Activated CD8-positive, alpha-beta memory T cell treated with anti-CD3 and anti-CD28 coated beads for 24 hours (primary cell): ENCODE measurements around the gene SOX21.
A peak's percentile ranks its signal among the peaks of the same experiment; 100 is the strongest.

Experiments used
- DNase-seq: peaks from one replicate; pipeline ENCODE4 v3.0.0-alpha.2; 2020

Gene SOX21

DNA sequence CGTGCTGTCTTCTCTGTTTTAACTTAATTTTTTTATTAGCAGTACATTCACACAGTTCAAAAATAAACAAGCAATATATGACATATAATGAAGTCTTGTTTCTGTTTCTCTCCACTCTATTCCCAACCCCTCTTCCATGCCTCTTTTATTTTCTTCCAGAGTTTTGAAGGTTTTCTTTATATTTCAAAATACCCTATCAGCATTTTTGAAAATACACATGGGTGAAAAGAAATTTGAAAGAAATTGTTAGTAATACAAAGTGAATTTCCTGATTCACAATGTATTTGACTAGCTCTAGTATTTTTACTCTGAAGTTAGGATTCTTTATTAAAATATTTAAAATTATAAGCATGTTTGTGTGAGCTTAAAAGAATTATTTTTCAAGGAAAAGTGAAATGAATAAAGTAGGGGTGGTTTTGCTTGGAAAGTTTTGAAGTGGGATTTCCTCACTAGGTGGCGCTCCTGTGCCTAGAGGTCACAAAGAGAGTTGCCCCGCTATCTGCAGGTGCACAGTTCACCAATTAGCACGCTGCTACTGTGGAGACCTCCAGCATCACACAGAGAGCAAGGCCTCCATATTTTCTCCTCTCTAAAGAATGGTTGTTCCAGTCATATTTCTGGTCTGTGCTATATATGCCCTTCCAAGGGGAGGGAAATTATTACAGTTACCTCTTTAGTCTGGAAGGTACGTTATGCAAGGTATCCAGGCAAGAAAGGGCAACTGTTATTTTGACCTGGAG is 37.6 kb downstream of the SOX21 start:
- peak; percentile 73 for DNase-seq

GRCh38 chr13:94673851-94674250 is 38.5 kb downstream of the SOX21 start:
- no peak for DNase-seq

DNA sequence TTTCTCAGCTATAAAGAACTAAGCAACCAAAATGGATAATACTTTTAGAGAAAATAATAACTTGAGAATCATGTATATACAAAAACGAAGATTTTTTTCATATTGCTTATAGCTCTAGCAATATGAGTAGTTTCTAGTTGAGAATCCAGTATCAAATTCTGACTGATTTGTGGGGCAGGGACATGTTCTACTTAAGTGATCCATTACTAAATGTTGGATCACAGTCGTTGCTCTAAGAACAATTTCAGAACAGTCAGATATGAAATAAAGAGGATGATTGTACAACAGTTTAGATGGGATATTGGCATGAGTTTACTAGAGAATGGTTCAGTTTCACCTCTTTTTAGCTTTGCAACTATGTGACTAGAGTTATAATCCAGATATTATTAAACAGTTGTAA is 39.9 kb downstream of the SOX21 start:
- no peak for DNase-seq

GRCh38 chr13:94667190-94667589 is 45.2 kb downstream of the SOX21 start:
- no peak for DNase-seq

- DNase-seq: no peak
Measured at GRCh38 chr13:94666065-94666464, 46.3 kb downstream of the SOX21 start.

DNA sequence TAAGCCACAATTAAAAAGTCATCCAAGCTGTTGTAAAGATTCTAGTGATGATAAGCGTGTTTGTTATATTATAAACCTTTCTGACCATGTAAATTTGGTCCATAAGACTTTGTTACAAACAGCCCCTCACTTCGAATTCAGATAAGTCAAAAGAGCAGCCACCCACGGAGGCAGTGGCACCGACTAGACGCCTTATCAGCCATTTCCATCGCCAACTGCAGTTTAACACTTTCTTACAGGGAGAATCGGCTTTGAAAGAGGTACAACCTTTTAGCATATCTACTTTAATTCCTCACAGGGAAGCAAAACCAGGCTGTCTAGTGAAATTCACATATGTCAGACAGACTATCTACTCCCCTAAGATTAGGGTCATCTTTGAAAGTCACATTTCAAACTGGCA is 47.5 kb downstream of the SOX21 start:
- no peak for DNase-seq

DNA sequence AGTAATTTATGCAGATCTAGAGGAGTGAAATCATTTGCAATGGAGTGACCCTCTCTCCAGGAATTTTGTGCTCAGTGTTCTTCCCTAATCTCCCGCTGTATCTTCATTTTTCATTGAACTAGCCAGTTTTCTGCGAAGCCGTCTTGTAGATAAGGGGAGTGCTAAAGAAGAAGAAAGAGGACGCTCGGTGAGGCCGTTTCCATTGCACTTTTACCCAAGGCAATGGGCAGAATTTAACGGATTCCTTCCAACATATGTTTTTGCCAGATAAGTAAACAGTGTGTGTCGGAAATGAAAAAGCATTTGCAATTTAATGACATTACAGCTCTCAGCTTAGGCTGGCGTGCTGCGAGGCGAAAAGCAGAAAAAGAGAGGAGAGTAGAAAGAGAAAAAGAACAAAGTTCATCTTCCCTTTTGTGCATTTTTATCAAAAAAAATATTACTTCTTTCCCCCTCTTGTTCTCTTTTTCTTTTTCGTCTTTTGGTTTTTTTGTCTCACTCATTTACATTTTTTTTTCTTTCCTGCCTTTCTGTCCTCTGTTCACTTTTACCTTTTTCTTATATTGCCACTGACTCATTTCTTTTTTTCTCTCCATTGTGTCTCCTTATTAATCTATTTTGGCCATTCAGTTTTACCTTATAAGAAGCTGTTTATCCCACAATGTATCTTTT is 49.9 kb downstream of the SOX21 start:
- DNase-seq: no peak

- no peak for DNase-seq
Measured at GRCh38 chr13:94661406-94661805, 50.9 kb downstream of the SOX21 start.

GRCh38 chr13:94660695-94661326 is 51.5 kb downstream of the SOX21 start:
- no peak for DNase-seq
